ENCODE measurements around the gene RGMA. TPM values are rescaled to one million over a fixed set of nuclear protein-coding genes. Genes with fewer than 3 reads are reported as not detected.

The RGMA gene
- total RNA-seq, 2 experiments from 2014 or later, result not detected

DNA sequence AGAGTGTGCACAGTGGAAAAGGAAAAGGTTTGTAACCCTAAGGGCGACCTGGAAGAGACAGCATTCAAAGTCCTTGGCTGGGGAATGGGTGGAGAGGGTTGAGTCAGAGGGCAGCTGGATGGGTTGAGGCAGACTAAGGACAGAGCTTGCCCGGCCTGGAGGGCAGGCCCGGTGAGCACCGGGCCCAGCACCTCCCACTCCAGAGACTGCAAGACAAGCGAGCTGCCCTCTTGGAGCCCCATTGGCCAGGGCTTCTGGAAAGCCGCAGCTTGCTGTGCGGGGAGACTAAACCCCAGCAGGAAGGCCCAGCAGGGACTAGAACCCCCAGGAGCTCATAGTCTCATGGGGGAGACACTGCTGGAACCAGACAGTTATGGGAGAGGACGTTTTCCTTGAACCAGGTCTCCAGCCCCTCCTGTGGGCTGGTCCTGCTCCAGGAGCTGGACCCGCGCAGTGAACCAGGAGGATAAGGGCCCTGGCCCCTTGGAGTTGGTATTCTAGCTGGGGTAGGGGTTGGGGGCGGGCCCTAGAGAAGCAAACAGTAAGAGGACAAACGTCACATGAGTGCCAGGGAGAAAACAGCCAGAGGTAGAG lies 59.1 kb downstream of the RGMA start:
- Histone ChIP-seq H3K9me3 (ENCODE audit: low read length) (no peaks in the 10 kb centered on the region), H3K4me3 (ENCODE audit: low read depth, low read length, poor library complexity, severe bottlenecking) (no peak overlapping the region), H4K20me1 (ENCODE audit: insufficient read depth, low read length) (no peaks in the 10 kb centered on the region), H3K4me2 (ENCODE audit: low read length) (no peak overlapping the region), H3K36me3 (ENCODE audit: insufficient read depth, low read length) (peaks cover 37% of the 10 kb centered on the region), H3K79me2 (ENCODE audit: insufficient read depth, low read depth, low read length) (no peaks in the 10 kb centered on the region), H3K4me1 (ENCODE audit: insufficient read depth, low read length, poor library complexity, severe bottlenecking) (no peaks in the 10 kb centered on the region), H3K27ac (ENCODE audit: low read depth, low read length, poor library complexity, severe bottlenecking) (no peak overlapping the region), H3K9me2 (ENCODE audit: insufficient read depth, low read length) (no peaks in the 10 kb centered on the region), H2AFZ (ENCODE audit: low read length) (no peak overlapping the region)
- DNase-seq (ENCODE audit: low spot score), result no peak
- intact Hi-C loops (cut with micrococcal nuclease; ENCODE audit: unreplicated experiment), result loop anchor here (5.0 kb wide), 1 partner anchor 1092 kb away; no protein-coding TSS in a partner anchor
- ChIA-PET CTCF (ENCODE audit: unreplicated experiment) (interaction anchor here (0.6 to 1.6 kb wide), 3 partner anchors 11 to 258 kb away, joined by 3 to 10 read pairs (median 6); no protein-coding TSS in a partner anchor), POLR2A (no interaction called here)
- no peak for TF ChIP-seq EZH2phosphoT487 (IDR thresholded peaks at IDR 0.05; ENCODE audit: borderline replicate concordance, low read depth, low read length)
- TF ChIP-seq, protein P1, sequence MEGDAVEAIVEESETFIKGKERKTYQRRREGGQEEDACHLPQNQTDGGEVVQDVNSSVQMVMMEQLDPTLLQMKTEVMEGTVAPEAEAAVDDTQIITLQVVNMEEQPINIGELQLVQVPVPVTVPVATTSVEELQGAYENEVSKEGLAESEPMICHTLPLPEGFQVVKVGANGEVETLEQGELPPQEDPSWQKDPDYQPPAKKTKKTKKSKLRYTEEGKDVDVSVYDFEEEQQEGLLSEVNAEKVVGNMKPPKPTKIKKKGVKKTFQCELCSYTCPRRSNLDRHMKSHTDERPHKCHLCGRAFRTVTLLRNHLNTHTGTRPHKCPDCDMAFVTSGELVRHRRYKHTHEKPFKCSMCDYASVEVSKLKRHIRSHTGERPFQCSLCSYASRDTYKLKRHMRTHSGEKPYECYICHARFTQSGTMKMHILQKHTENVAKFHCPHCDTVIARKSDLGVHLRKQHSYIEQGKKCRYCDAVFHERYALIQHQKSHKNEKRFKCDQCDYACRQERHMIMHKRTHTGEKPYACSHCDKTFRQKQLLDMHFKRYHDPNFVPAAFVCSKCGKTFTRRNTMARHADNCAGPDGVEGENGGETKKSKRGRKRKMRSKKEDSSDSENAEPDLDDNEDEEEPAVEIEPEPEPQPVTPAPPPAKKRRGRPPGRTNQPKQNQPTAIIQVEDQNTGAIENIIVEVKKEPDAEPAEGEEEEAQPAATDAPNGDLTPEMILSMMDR (conservative IDR thresholded peaks at IDR 0.05; ENCODE audit: low read length), result no peak
- BruUV-seq (replicated peaks), result no TSS peak

DNA sequence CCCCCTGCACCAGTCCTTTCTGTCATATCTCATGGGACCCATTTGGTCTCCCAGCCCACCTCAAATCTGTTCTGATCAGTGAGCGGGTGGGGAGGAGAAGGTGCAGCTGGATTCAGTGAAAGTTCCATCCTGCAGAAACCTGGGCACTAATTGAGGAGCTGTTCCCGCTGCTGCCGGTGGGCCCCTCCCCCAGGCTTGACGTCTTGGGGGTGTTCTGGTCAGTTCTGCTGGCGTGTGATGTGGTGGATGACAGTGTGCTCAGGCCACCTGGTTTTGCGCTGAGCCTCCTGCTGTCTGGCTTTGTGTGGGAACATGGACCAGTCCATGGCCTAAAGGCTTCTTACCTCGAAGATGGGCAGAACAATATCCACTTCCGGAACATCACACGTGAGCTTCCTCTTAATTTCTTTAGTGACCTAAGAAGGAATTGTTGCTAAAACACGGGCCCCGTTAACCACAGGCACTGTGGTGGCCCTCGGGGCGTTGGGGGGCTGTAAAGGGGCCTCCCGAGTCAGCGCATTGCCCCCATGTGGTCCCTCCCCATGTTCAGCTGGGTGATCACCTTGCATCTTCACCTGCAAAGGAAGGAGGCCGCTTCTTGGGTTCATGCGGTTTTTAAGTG lies 59.7 kb downstream of the RGMA start:
- no peak overlapping the region for H3K27ac ChIP-seq (ENCODE audit: low read depth, low read length, poor library complexity, severe bottlenecking)
- H3K4me2 ChIP-seq (ENCODE audit: low read length), result no peak overlapping the region
- intact Hi-C loops (cut with micrococcal nuclease; ENCODE audit: unreplicated experiment), result no loop called here
- no TSS peak for BruUV-seq (replicated peaks)
- H3K9me2 ChIP-seq (ENCODE audit: insufficient read depth, low read length), result no peaks in the 10 kb centered on the region
- ChIA-PET CTCF (ENCODE audit: unreplicated experiment) (interaction anchor here (1.4 to 1.6 kb wide), 3 partner anchors 96 to 258 kb away, joined by 4 to 10 read pairs (median 6); no protein-coding TSS in a partner anchor), POLR2A (interaction anchor here (0.6 kb wide), 1 partner anchor 155 kb away, joined by 5 read pairs; no protein-coding TSS in a partner anchor)
- H4K20me1 ChIP-seq (ENCODE audit: insufficient read depth, low read length), result no peaks in the 10 kb centered on the region
- no peak overlapping the region for H2AFZ ChIP-seq (ENCODE audit: low read length)
- H3K4me3 ChIP-seq (ENCODE audit: low read depth, low read length, poor library complexity, severe bottlenecking), result no peak overlapping the region
- H3K79me2 ChIP-seq (ENCODE audit: insufficient read depth, low read depth, low read length), result no peaks in the 10 kb centered on the region
- H3K36me3 ChIP-seq (ENCODE audit: insufficient read depth, low read length), result peaks cover 43% of the 10 kb centered on the region
- no peak for DNase-seq (ENCODE audit: low spot score)
- no peaks in the 10 kb centered on the region for H3K4me1 ChIP-seq (ENCODE audit: insufficient read depth, low read length, poor library complexity, severe bottlenecking)
- no peak for TF ChIP-seq EZH2phosphoT487 (IDR thresholded peaks at IDR 0.05; ENCODE audit: borderline replicate concordance, low read depth, low read length)
- TF ChIP-seq, protein P1 (conservative IDR thresholded peaks at IDR 0.05; ENCODE audit: low read length), result 0 out of 2 replicates have a peak, but pooled peaks have one; percentile 15
- no peaks in the 10 kb centered on the region for H3K9me3 ChIP-seq (ENCODE audit: low read length)

Measured in OCI-LY7 (cell line).